ENCODE results near the gene ACD.

Gene ACD

DNA sequence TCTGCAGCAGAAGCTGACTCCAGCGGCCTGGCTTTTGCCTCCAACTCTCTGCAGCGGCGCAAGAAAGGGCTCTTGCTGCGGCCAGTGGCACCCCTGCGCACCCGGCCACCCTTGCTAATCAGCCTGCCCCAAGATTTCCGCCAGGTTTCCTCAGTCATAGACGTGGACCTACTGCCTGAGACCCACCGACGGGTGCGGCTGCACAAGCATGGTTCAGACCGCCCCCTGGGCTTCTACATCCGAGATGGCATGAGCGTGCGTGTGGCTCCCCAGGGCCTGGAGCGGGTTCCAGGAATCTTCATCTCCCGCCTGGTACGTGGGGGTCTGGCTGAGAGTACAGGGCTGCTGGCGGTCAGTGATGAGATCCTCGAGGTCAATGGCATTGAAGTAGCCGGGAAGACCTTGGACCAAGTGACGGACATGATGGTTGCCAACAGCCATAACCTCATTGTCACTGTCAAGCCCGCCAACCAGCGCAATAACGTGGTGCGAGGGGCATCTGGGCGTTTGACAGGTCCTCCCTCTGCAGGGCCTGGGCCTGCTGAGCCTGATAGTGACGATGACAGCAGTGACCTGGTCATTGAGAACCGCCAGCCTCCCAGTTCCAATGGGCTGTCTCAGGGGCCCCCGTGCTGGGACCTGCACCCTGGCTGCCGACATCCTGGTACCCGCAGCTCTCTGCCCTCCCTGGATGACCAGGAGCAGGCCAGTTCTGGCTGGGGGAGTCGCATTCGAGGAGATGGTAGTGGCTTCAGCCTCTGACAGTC is 2.0 kb upstream of the ACD start:
- no peaks in the 10 kb centered on the region for H3K27me3 ChIP-seq (ENCODE audit: insufficient read depth, low read depth, severe bottlenecking)
- no peak for DNase-seq
- peaks cover 49% of the 10 kb centered on the region for H3K36me3 ChIP-seq
- H3K9me3 ChIP-seq (ENCODE audit: severe bottlenecking): no peaks in the 10 kb centered on the region
- H3K27ac ChIP-seq: no peak overlapping the region
- H3K4me3 ChIP-seq (ENCODE audit: low read depth, low read length): peak overlapping the region; percentile 86; the same call in 1 of the 2 replicates
- TF ChIP-seq, protein P1, sequence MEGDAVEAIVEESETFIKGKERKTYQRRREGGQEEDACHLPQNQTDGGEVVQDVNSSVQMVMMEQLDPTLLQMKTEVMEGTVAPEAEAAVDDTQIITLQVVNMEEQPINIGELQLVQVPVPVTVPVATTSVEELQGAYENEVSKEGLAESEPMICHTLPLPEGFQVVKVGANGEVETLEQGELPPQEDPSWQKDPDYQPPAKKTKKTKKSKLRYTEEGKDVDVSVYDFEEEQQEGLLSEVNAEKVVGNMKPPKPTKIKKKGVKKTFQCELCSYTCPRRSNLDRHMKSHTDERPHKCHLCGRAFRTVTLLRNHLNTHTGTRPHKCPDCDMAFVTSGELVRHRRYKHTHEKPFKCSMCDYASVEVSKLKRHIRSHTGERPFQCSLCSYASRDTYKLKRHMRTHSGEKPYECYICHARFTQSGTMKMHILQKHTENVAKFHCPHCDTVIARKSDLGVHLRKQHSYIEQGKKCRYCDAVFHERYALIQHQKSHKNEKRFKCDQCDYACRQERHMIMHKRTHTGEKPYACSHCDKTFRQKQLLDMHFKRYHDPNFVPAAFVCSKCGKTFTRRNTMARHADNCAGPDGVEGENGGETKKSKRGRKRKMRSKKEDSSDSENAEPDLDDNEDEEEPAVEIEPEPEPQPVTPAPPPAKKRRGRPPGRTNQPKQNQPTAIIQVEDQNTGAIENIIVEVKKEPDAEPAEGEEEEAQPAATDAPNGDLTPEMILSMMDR (IDR thresholded peaks at IDR 0.05; ENCODE audit: low read depth, low read length): no peak

DNA sequence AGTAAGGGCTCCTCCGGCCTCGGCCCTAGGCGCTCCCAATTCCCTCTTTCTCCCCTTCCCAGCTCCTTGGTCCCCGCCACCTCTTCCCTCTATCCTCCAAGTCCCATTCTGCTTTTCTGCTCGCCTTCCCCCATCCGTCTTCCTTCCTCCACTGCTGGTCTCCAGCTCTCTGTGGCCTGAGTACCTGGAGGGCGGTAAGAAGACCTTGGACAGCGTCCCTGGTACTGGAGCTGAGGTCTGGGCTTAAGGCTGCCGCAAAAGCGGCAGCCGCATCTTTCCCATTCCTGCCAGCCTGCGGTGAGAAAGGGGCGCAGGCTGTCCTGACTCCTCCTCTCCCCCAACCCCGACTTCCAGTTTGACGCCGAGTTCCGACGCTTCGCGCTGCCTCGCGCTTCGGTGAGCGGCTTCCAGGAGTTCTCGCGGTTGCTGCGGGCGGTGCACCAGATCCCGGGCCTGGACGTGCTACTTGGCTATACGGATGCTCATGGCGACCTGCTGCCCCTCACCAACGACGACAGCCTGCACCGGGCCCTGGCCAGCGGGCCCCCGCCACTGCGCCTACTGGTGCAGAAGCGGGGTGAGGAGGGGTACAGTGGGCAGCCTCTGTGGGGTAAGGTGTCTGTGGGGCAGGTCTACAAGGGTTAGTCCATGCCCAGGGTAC is 1.2 kb upstream of the ACD start:
- no peak for DNase-seq
- Histone ChIP-seq H3K27ac (peak overlapping the region; percentile 61), H3K27me3 (ENCODE audit: insufficient read depth, low read depth, severe bottlenecking) (no peaks in the 10 kb centered on the region), H3K9me3 (ENCODE audit: severe bottlenecking) (no peaks in the 10 kb centered on the region), H3K36me3 (peaks cover 57% of the 10 kb centered on the region), H3K4me3 (ENCODE audit: low read depth, low read length) (peak overlapping the region; percentile 86)
- TF ChIP-seq, protein P1 (IDR thresholded peaks at IDR 0.05; ENCODE audit: low read depth, low read length): no peak

DNA sequence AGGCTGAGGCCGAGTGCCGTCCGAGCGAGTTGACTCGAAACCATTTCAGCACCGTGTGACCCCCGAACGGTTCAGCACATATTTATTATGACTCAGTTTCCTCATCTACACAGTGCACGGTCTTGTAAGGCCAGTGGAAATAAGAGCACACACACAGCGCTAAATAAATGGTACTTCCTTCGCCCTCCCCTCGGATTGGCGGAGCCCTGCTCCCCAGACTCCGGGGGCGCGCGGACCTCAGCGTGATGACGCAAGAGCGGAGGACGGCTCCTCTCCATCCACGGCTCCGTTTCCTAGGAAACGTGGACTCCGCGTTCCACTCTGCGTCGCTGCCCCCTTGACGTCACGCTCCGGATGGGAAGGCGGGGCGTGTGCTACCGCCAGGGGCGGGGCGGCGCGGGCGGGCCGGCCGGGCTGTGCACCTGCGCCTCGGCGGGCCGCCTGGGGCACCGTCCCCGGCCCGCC is 536 bp upstream of the ACD start, which contains the start of gene PARD6A:
TSS of gene PARD6A (plus strand) at position 397 of the 465 bp plus-strand sequence. CDS start 79 bp downstream, outside the sequence.
- peak within 1 kb of the TSS; percentile 80 for H3K27ac ChIP-seq
- H3K27me3 ChIP-seq (ENCODE audit: insufficient read depth, low read depth, severe bottlenecking): no peaks in the 10 kb centered on the region
- no peaks in the 10 kb centered on the region for H3K9me3 ChIP-seq (ENCODE audit: severe bottlenecking)
- H3K4me3 ChIP-seq (ENCODE audit: low read depth, low read length): peak within 1 kb of the TSS; percentile 86
- DNase-seq: peak; percentile 96
- H3K36me3 ChIP-seq: peaks cover 63% of the 10 kb centered on the region
- TF ChIP-seq, protein P1 (IDR thresholded peaks at IDR 0.05; ENCODE audit: low read depth, low read length): no peak

DNA sequence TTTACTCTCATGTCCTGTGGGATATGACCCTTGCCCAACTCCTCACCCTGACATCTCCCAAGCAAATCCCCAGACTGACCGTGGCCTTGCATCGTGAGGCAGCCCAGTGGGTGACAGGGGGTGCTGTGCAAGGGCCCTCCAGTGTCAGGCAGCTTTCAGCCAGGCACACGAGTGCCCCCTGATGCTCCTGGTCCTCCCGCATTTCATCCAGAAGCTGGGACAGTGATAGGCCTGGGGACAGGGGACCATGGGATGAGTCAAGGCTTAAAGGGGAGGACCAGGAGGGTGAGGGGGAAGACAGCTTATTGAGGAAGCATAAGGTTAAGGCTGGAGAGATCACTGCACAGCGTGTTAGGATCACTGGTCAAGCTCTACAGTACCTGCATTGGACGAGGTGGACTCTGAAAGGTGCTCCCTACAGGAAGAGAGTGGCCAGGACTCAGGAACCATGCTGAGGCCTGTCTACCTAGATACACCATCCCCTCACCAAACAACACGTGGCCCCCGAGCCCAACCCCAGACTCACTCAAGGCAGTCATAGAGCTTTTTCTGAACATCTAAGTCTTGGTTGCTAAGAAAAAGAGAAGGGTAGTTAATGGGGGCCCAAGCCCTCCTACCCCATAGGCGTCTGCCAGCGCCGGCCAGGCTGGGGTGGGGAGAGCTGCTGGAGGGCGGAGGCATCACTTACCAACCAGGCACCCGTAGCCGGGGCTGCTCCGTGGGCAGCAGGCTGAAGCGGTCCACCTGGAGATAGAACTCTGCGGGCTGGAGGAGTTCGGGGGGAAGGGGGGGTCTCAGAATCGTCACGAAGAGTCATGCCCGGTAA is 998 bp downstream of the ACD start:
- peak overlapping the region; percentile 86 for H3K4me3 ChIP-seq (ENCODE audit: low read depth, low read length)
- TF ChIP-seq, protein P1 (IDR thresholded peaks at IDR 0.05; ENCODE audit: low read depth, low read length): no peak
- peaks cover 71% of the 10 kb centered on the region for H3K36me3 ChIP-seq
- no peak for DNase-seq
- H3K9me3 ChIP-seq (ENCODE audit: severe bottlenecking): no peaks in the 10 kb centered on the region
- H3K27me3 ChIP-seq (ENCODE audit: insufficient read depth, low read depth, severe bottlenecking): no peaks in the 10 kb centered on the region
- peak overlapping the region; percentile 80 for H3K27ac ChIP-seq

DNA sequence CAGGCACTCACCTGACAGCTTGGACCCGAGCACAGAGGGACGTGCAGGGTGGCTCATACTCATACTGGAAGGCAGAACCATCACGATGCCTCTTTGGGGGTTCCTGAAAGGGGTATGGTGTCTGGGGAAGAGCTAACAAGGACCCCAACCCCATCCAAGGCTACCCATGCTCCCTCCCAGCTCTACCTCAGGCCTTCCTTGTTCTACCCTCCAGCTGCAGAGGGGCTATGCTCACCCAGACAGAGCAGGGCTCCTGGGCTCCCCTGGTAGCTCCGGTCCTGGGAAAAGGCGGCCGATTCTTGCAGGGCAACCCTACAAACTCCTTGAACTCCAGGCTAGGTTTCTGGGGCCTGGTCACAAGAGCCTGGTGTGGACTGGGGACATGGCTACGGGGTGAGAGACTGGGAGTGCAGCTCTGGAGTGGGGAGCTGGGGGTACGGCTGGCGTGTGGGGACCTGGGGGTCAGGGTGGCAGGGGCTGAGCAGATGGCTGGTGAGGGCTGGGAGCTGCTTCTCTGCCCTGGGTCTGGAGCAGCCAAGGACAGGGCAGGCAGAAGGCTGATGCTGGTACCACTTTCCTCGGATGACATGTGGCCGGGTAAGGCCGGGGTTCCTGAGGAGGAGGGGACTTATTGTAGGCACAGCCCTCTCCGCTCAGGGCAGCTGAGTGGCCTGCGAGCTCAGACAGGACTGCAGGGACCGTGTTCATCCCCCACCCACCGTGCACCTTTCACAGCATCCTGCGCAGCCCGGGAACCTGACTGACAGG is 2.1 kb downstream of the ACD start:
- DNase-seq: no peak
- TF ChIP-seq, protein P1 (IDR thresholded peaks at IDR 0.05; ENCODE audit: low read depth, low read length): no peak
- Histone ChIP-seq H3K36me3 (peaks cover 62% of the 10 kb centered on the region), H3K4me3 (ENCODE audit: low read depth, low read length) (no peak overlapping the region), H3K27me3 (ENCODE audit: insufficient read depth, low read depth, severe bottlenecking) (no peaks in the 10 kb centered on the region), H3K9me3 (ENCODE audit: severe bottlenecking) (no peaks in the 10 kb centered on the region), H3K27ac (no peak overlapping the region)
